H1 (cell line): Measurements from ENCODE around the gene PDP2. TPM values are rescaled to one million over a fixed set of nuclear protein-coding genes. Genes with fewer than 3 reads are reported as not detected.

ENCODE experiments used
- CTCF ChIA-PET: fragments of 300-600 bp; sonication (Branson Sonifier 250); formaldehyde crosslinking; loops from one replicate; lab custom pipeline; 2021; ENCODE audit not compliant: partially characterized antibody; lab: Charles Lee
- POLR2A ChIA-PET: fragments of 300-600 bp; sonication (Branson Sonifier 250); formaldehyde crosslinking; loops from one replicate; lab custom pipeline; 2021; ENCODE audit warnings: inconsistent platforms; ENCODE audit not compliant: partially characterized antibody; lab: Charles Lee
- DNase-seq, 2 experiments: peaks; one replicate each; pipeline versions ENCODE4 v3.0.0 to v3.0.0-alpha.2; 2010 to 2022; ENCODE audit warnings: low spot score in 2 of 2, low read depth in 1 of 2, mixed read lengths in 1 of 2
- FAIRE-seq: peaks from 2 replicates; lab custom pipeline; 2011; peaks lifted over from hg19 to GRCh38; lab: Jason Lieb, UNC
- H2AFZ ChIP-seq: 2 replicates; pipeline ENCODE4 v1.8.1; 2012; ENCODE audit warnings: low read length, inconsistent platforms
- H2AK5ac ChIP-seq: 2 replicates; pipeline ENCODE4 v1.6.1; 2013; ENCODE audit warnings: low read depth, low read length
- H2BK120ac ChIP-seq: replicated peaks from 2 replicates; pipeline ENCODE3; 2013; ENCODE audit warnings: low read depth, low read length, inconsistent platforms
- H2BK12ac ChIP-seq: 2 replicates; pipeline ENCODE4 v1.6.1; 2013; ENCODE audit warnings: low read depth, low read length
- H2BK15ac ChIP-seq: 2 replicates; pipeline ENCODE4 v1.6.1; 2013; ENCODE audit warnings: low read length
- H2BK20ac ChIP-seq: 2 replicates; pipeline ENCODE4 v1.6.1; 2013; ENCODE audit warnings: low read length
- H2BK5ac ChIP-seq: 2 replicates; pipeline ENCODE4 v1.6.1; 2013; ENCODE audit warnings: low read depth, low read length
- H3K14ac ChIP-seq: 2 replicates; pipeline ENCODE4 v1.6.1; 2013; ENCODE audit warnings: inconsistent platforms; ENCODE audit not compliant: insufficient read length
- H3K18ac ChIP-seq: 2 replicates; pipeline ENCODE4 v1.6.1; 2013; ENCODE audit warnings: low read length; ENCODE audit errors: extremely low read depth
- H3K23ac ChIP-seq: 2 replicates; pipeline ENCODE4 v1.6.1; 2013; ENCODE audit warnings: inconsistent platforms; ENCODE audit not compliant: insufficient read length
- H3K23me2 ChIP-seq: 2 replicates; pipeline ENCODE4 v1.6.1; 2013; ENCODE audit warnings: low read depth, low read length
- H3K27ac ChIP-seq: 2 replicates; pipeline ENCODE4 v1.6.1; 2011; ENCODE audit warnings: low read depth, low read length, inconsistent platforms
- H3K27me3 ChIP-seq, 4 experiments: replicated peaks in 1 of 4; 1 replicate in 1 of 4; 2 replicates in 3 of 4; pipeline versions ENCODE4 v1.6.1 to v1.8.1; 2011 to 2013; ENCODE audit warnings: low read length in 3 of 4, mild to moderate bottlenecking in 3 of 4, inconsistent platforms in 2 of 4, mixed read lengths in 2 of 4, moderate library complexity in 1 of 4; ENCODE audit not compliant: control insufficient read depth in 3 of 4, insufficient read depth in 3 of 4; ENCODE audit errors: extremely low read depth in 1 of 4
- H3K36me3 ChIP-seq, 4 experiments: 2 replicates each; pipeline versions ENCODE4 v1.6.1 to v1.8.1; 2011 to 2013; ENCODE audit warnings: mild to moderate bottlenecking in 4 of 4, low read length in 3 of 4, moderate library complexity in 2 of 4, control low read depth in 1 of 4, inconsistent platforms in 1 of 4; ENCODE audit not compliant: insufficient read depth in 4 of 4, control insufficient read depth in 2 of 4
- H3K4ac ChIP-seq: replicated peaks from 2 replicates; pipeline ENCODE3; 2013; ENCODE audit warnings: low read length, low read depth, mixed read lengths, inconsistent platforms; ENCODE audit not compliant: insufficient read length
- H3K4me1 ChIP-seq, 4 experiments: replicated peaks in 1 of 4; 1 replicate in 1 of 4; 2 replicates in 3 of 4; pipeline versions ENCODE4 v1.6.1 to v1.8.1; 2011 to 2013; ENCODE audit warnings: low read length in 3 of 4, inconsistent platforms in 2 of 4, mixed read lengths in 1 of 4; ENCODE audit not compliant: insufficient read depth in 4 of 4, control insufficient read depth in 3 of 4
- H3K4me2 ChIP-seq, 2 experiments: 2 replicates each; pipeline versions ENCODE4 v1.6.1 to v1.8.1; 2011 to 2013; ENCODE audit warnings: low read depth in 2 of 2, low read length in 2 of 2, control low read depth in 1 of 2, inconsistent platforms in 1 of 2, mild to moderate bottlenecking in 1 of 2; ENCODE audit not compliant: insufficient read depth in 1 of 2
- H3K4me3 ChIP-seq, 4 experiments: fragments of 200-600, 300-600 bp in 1 of 4; sonication (generic), shearing (Covaris generic), sonication (Bioruptor Twin) in 1 of 4; 2 replicates each; pipeline versions ENCODE4 v1.5.1 to v1.8.1; 2011 to 2016; ENCODE audit warnings: low read length in 4 of 4, low read depth in 3 of 4, control low read depth in 2 of 4, inconsistent platforms in 2 of 4, mild to moderate bottlenecking in 2 of 4, mixed read lengths in 1 of 4, moderate library complexity in 1 of 4; ENCODE audit not compliant: insufficient read depth in 2 of 4; ENCODE audit errors: extremely low read depth in 1 of 4
- H3K56ac ChIP-seq: replicated peaks from 2 replicates; pipeline ENCODE3; 2013; ENCODE audit warnings: low read depth, mild to moderate bottlenecking, mixed read lengths, low read length, inconsistent platforms; ENCODE audit not compliant: insufficient read length
- H3K79me1 ChIP-seq: 2 replicates; pipeline ENCODE4 v1.6.1; 2013; ENCODE audit warnings: low read depth, low read length, control low read depth
- H3K79me2 ChIP-seq, 2 experiments: 2 replicates each; pipeline versions ENCODE4 v1.6.1 to v1.8.1; 2012 to 2013; ENCODE audit warnings: low read length in 2 of 2, mild to moderate bottlenecking in 2 of 2, inconsistent platforms in 1 of 2; ENCODE audit not compliant: insufficient read depth in 2 of 2, control insufficient read depth in 1 of 2
- H3K9ac ChIP-seq, 4 experiments: replicated peaks in 1 of 4; 1 replicate in 1 of 4; 2 replicates in 3 of 4; pipeline versions ENCODE4 v1.6.1 to v1.8.1; 2011 to 2013; ENCODE audit warnings: low read depth in 3 of 4, low read length in 3 of 4, control low read depth in 2 of 4, mild to moderate bottlenecking in 2 of 4, moderate library complexity in 2 of 4, inconsistent platforms in 1 of 4; ENCODE audit errors: extremely low read depth in 1 of 4
- H3K9me3 ChIP-seq, 2 experiments: 2 replicates each; pipeline versions ENCODE4 v1.6.1 to v1.8.1; 2012 to 2013; ENCODE audit warnings: mild to moderate bottlenecking in 2 of 2, moderate library complexity in 2 of 2, control low read depth in 1 of 2, inconsistent platforms in 1 of 2, low read depth in 1 of 2, low read length in 1 of 2, mixed read lengths in 1 of 2; ENCODE audit not compliant: insufficient read depth in 2 of 2
- H4K20me1 ChIP-seq, 2 experiments: replicated peaks in 1 of 2; 2 replicates each; pipeline versions ENCODE3 to v1.8.1; 2011 to 2013; ENCODE audit warnings: inconsistent platforms in 2 of 2, low read length in 2 of 2, mild to moderate bottlenecking in 1 of 2; ENCODE audit not compliant: insufficient read depth in 2 of 2, control insufficient read depth in 1 of 2
- H4K5ac ChIP-seq: 2 replicates; pipeline ENCODE4 v1.6.1; 2013; ENCODE audit warnings: low read length, low read depth, mixed read lengths, inconsistent platforms; ENCODE audit not compliant: insufficient read length
- H4K8ac ChIP-seq: 2 replicates; pipeline ENCODE4 v1.8.0; 2013; ENCODE audit warnings: mild to moderate bottlenecking, moderate library complexity, low read length, inconsistent platforms; ENCODE audit not compliant: insufficient read depth; ENCODE audit errors: extremely low read depth
- H4K91ac ChIP-seq: replicated peaks from 2 replicates; pipeline ENCODE3; 2013; ENCODE audit warnings: low read length, mixed read lengths, inconsistent platforms; ENCODE audit not compliant: insufficient read length
- CEBPB ChIP-seq: IDR thresholded peaks from 2 replicates; pipeline ENCODE4 v1.6.1; 2012; ENCODE audit warnings: low read depth, low read length
- CTBP2 ChIP-seq: IDR thresholded peaks from 2 replicates; pipeline ENCODE4 v1.7.0; 2011; ENCODE audit warnings: borderline replicate concordance, mild to moderate bottlenecking, moderate library complexity, mixed read lengths, low read length; ENCODE audit not compliant: insufficient read depth, insufficient read length
- GABPA ChIP-seq: IDR thresholded peaks from 2 replicates; pipeline ENCODE4 v1.6.1; 2011; ENCODE audit warnings: mild to moderate bottlenecking, low read length, moderate library complexity, borderline replicate concordance; ENCODE audit not compliant: insufficient read depth
- KDM1A ChIP-seq: fragments of 200-600, 300-600 bp; sonication (generic); IDR thresholded peaks from 2 replicates; pipeline ENCODE4 v1.7.1; 2016; ENCODE audit warnings: mild to moderate bottlenecking, low read length, borderline replicate concordance
- POLR2A ChIP-seq, 2 experiments: IDR thresholded peaks; 1 replicate in 1 of 2; 2 replicates in 1 of 2; pipeline ENCODE4 v1.6.1; 2011; ENCODE audit warnings: low read depth in 2 of 2, low read length in 2 of 2, mild to moderate bottlenecking in 2 of 2; ENCODE audit errors: control extremely low read depth in 1 of 2
- RNF2 ChIP-seq: fragments of 200-900, 300-1000 bp; sonication (generic); IDR thresholded peaks from 2 replicates; pipeline ENCODE4 v1.7.1; 2016; ENCODE audit warnings: borderline replicate concordance, low read depth, mild to moderate bottlenecking, antibody characterized with exemption, low read length; ENCODE audit not compliant: poor library complexity, severe bottlenecking; ENCODE audit errors: missing control alignments
- WGBS, 2 experiments: shearing (Covaris generic) in 1 of 2; methylation state at CpG; one replicate each; pipeline versions ENCODE4 v1.1.6 to v1.1.7; 2013 to 2015; ENCODE audit warnings: low lambda C conversion rate in 2 of 2, mixed read lengths in 2 of 2, inconsistent platforms in 1 of 2, low coverage in 1 of 2, missing lambda C conversion rate in 1 of 2; ENCODE audit not compliant: insufficient replicate concordance in 2 of 2, insufficient coverage in 1 of 2, insufficient read length in 1 of 2; ENCODE audit errors: extremely low coverage in 1 of 2, missing lambda C conversion rate in 1 of 2; 5-methylcytosine and 5-hydroxymethylcytosine counted together
- polyA plus RNA-seq, 7 experiments: library from polyadenylated mRNA; depleted of rRNA in 3 of 7; stranded (reverse) in 5 of 7; unstranded in 2 of 7; fragments of >200 nt in 5 of 7; fragments of 200-250 nt in 2 of 7; gene quantifications; 1 replicate in 5 of 7; 2 replicates in 1 of 7; 4 replicates in 1 of 7; pipeline versions ENCODE4 v1.2.1 to v1.2.3, GENCODE V29; 2011 to 2013; ENCODE audit warnings: missing spikeins in 2 of 7, mixed read lengths in 2 of 7
- total RNA-seq: library from RNA; stranded (reverse); fragmentation: NEBNext Ultra II Directional; extraction: Animal tissue kit (Norgen Biotek cat#: 25700); gene quantifications from 2 replicates; pipeline ENCODE4 v1.2.1, GENCODE V29; 2021
- TF ChIP-seq, protein P1 (sequence below): IDR thresholded peaks from 2 replicates; pipeline ENCODE4 v1.6.1; 2012; ENCODE audit warnings: inconsistent platforms

The PDP2 gene
- total and polyA plus RNA-seq, 2 of the 8 experiments (the other 6 are each of a cell fraction or from before 2014, with no cell fraction given), result 11.7 to 36.5 TPM

DNA sequence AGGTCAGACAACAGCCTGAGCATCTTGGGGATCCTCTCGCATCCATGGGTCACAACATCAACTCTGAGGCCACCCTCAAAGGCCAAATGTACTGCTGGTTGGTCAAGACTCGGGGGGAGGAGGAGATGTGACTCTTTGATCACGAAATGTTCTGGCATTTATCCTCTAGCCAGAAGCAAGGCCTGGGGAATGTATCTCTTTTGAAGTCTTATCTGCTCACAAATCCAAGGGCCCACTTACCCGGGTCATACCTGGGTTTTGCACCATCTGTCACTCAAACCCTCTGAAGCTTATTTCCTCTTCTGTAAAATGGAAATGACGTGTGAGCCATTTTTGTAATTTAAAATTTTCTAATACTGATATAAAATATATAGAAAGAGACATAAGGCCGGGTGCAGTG, 22.9 kb upstream of the PDP2 start:
- no peak overlapping the region for H3K4me2 ChIP-seq
- H2BK20ac ChIP-seq, result no peak overlapping the region
- no peak overlapping the region for H3K56ac ChIP-seq
- H2AFZ ChIP-seq, result no peak overlapping the region
- no peak overlapping the region for H3K4ac ChIP-seq
- H3K18ac ChIP-seq, result no peak overlapping the region
- no peak overlapping the region for H3K9ac ChIP-seq
- no peaks in the 10 kb centered on the region for H3K4me1 ChIP-seq
- H2BK120ac ChIP-seq, result no peak overlapping the region
- no peaks in the 10 kb centered on the region for H3K27me3 ChIP-seq
- no peak overlapping the region for H3K27ac ChIP-seq
- no peak overlapping the region for H2BK15ac ChIP-seq
- CTCF ChIA-PET, result interaction anchor here (1.6 to 9.3 kb wide), 4 partner anchors 8 to 27 kb away, joined by 4 to 80 read pairs (median 9); partner anchors contain the start of gene NAE1
- WGBS, 2 experiments, result 93% methylated on average over 6 of the region's 6 CpGs; no CpG with 5 or more reads in 1 of the 2 experiments
- TF ChIP-seq CTBP2, result no peak
- no peak for TF ChIP-seq GABPA
- no peak for TF ChIP-seq CEBPB
- no peak for TF ChIP-seq RNF2
- TF ChIP-seq POLR2A (IDR thresholded peaks at IDR 0.05; ENCODE audit: control extremely low read depth in 1 of 2, low read depth in 2 of 2, low read length in 2 of 2), result no peak
- no peak for TF ChIP-seq KDM1A
- TF ChIP-seq, protein P1, sequence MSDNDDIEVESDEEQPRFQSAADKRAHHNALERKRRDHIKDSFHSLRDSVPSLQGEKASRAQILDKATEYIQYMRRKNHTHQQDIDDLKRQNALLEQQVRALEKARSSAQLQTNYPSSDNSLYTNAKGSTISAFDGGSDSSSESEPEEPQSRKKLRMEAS, result no peak
- H3K14ac ChIP-seq, result no peak overlapping the region
- no peak overlapping the region for H4K91ac ChIP-seq
- H2BK5ac ChIP-seq, result no peak overlapping the region
- no peak overlapping the region for H3K4me3 ChIP-seq
- FAIRE-seq, result no peak
- H3K36me3 ChIP-seq, result no peaks in the 10 kb centered on the region
- no peak overlapping the region for H4K5ac ChIP-seq
- no peak overlapping the region for H3K23ac ChIP-seq
- POLR2A ChIA-PET, result interaction anchor here (1.5 kb wide), 1 partner anchor 28 kb away, joined by 6 read pairs; the partner anchor contains the start of gene NAE1
- H4K8ac ChIP-seq, result no peak overlapping the region
- no peaks in the 10 kb centered on the region for H3K79me2 ChIP-seq
- H3K9me3 ChIP-seq, result no peaks in the 10 kb centered on the region
- DNase-seq, result no peak
- no peaks in the 10 kb centered on the region for H4K20me1 ChIP-seq
- H3K23me2 ChIP-seq, result no peaks in the 10 kb centered on the region
- H3K79me1 ChIP-seq, result no peaks in the 10 kb centered on the region
- no peak overlapping the region for H2BK12ac ChIP-seq
- H2AK5ac ChIP-seq, result no peak overlapping the region
